PC-3 (cell line): ENCODE data around the gene KCP. TPM values are rescaled to one million over a fixed set of nuclear protein-coding genes. Genes with fewer than 3 reads are reported as not detected.

ENCODE experiments used
- ATAC-seq: fragments of 200-7000 bp; cut with Tn5 transposase; 2 replicates; pipeline ENCODE4 v1.9.1; 2020; ENCODE audit warnings: mild to moderate bottlenecking, moderate library complexity
- BruUV-seq: library from RNA; stranded (reverse); fragments of 400-500 nt; replicated peaks from 2 replicates; lab custom pipeline; 2021; lab: Mats Ljungman, UMichigan
- CTCF ChIA-PET: fragments of 300-600 bp; sonication (Branson Sonifier 250); formaldehyde crosslinking; loops from one replicate; lab custom pipeline; 2022; ENCODE audit warnings: antibody characterized with exemption; lab: Charles Lee
- POLR2A ChIA-PET: fragments of 300-600 bp; sonication (Branson Sonifier 250); formaldehyde crosslinking; loops from one replicate; lab custom pipeline; 2022; ENCODE audit warnings: antibody characterized with exemption; ENCODE audit not compliant: unreplicated experiment; lab: Charles Lee
- DNase-seq: peaks from one replicate; pipeline ENCODE4 v3.0.0-alpha.2; 2015
- H2AFZ ChIP-seq: fragments of 300-600 bp; sonication (generic); 2 replicates; pipeline ENCODE4 v1.6.0; 2016; ENCODE audit warnings: antibody characterized with exemption, low read length
- H3F3A ChIP-seq: fragments of 300-600 bp; sonication (generic); one replicate; pipeline ENCODE4 v1.6.0; 2017; ENCODE audit warnings: antibody characterized with exemption, low read length, control low read depth, mild to moderate bottlenecking; ENCODE audit not compliant: unreplicated experiment
- H3K27ac ChIP-seq: fragments of 300-600 bp; sonication (generic); 2 replicates; pipeline ENCODE4 v1.5.1; 2016; ENCODE audit warnings: mild to moderate bottlenecking, low read length
- H3K27me3 ChIP-seq: fragments of 300-600 bp; sonication (generic); 2 replicates; pipeline ENCODE4 v1.6.1; 2016; ENCODE audit warnings: low read length, mixed read lengths
- H3K36me3 ChIP-seq: fragments of 300-600 bp; sonication (generic); 2 replicates; pipeline ENCODE4 v1.6.1; 2016; ENCODE audit warnings: low read depth, mixed run types, low read length, mixed read lengths
- H3K4me1 ChIP-seq: fragments of 300-600 bp; sonication (generic); 2 replicates; pipeline ENCODE4 v1.5.1; 2016; ENCODE audit warnings: low read length; ENCODE audit not compliant: insufficient read depth
- H3K4me2 ChIP-seq: fragments of 300-600 bp; sonication (generic); 2 replicates; pipeline ENCODE4 v1.6.0; 2016; ENCODE audit warnings: low read length
- H3K4me3 ChIP-seq: fragments of 300-600 bp; sonication (generic); 2 replicates; pipeline ENCODE4 v1.5.1; 2016; ENCODE audit warnings: mild to moderate bottlenecking, low read length, mixed read lengths
- H3K79me2 ChIP-seq: fragments of 300-600 bp; sonication (generic); 2 replicates; pipeline ENCODE4 v1.6.1; 2017; ENCODE audit warnings: low read length, mixed read lengths
- H3K9ac ChIP-seq: fragments of 300-600 bp; sonication (generic); 2 replicates; pipeline ENCODE4 v1.6.0; 2016; ENCODE audit warnings: mild to moderate bottlenecking, low read length
- H3K9me2 ChIP-seq: fragments of 300-600 bp; sonication (generic); replicated peaks from 2 replicates; pipeline ENCODE4 v1.6.1; 2016; ENCODE audit warnings: mixed run types, low read length, mixed read lengths
- H3K9me3 ChIP-seq: fragments of 300-600 bp; sonication (generic); 2 replicates; pipeline ENCODE4 v1.6.1; 2016; ENCODE audit warnings: low read length, mixed read lengths
- H4K20me1 ChIP-seq: fragments of 300-600 bp; sonication (generic); 2 replicates; pipeline ENCODE4 v1.6.1; 2016; ENCODE audit warnings: low read length, mixed read lengths
- EZH2 ChIP-seq: fragments of 300-600 bp; sonication (generic); IDR thresholded peaks from one replicate; pipeline ENCODE4 v1.6.1; 2017; ENCODE audit warnings: antibody characterized with exemption, mild to moderate bottlenecking, low read length; ENCODE audit not compliant: unreplicated experiment
- EZH2phosphoT487 ChIP-seq: fragments of 300-600 bp; sonication (generic); IDR thresholded peaks from 2 replicates; pipeline ENCODE4 v1.6.1; 2018; ENCODE audit warnings: mild to moderate bottlenecking, antibody characterized with exemption, low read length, borderline replicate concordance
- intact Hi-C: fragments of 100-400 bp; cut with micrococcal nuclease; formaldehyde crosslinking; loops from 2 replicates; pipeline ENCODE4 v1.9.0; 2023
- total RNA-seq: library from RNA; depleted of rRNA; stranded (reverse); fragments of >200 nt; gene quantifications from 2 replicates; pipeline ENCODE4 v1.2.3, GENCODE V29; 2014
- TF ChIP-seq, protein P1 (sequence below): fragments of 300-600 bp; sonication (generic); conservative IDR thresholded peaks from 2 replicates; pipeline ENCODE4 v1.5.1; 2017; ENCODE audit warnings: antibody characterized with exemption, low read depth, mild to moderate bottlenecking, low read length

Gene KCP
- total RNA-seq, 1 experiment from 2014 or later = 3.2 TPM

GRCh38 chr7:128827971-128828711 is 82.4 kb downstream of the KCP start:
- Histone ChIP-seq H3K36me3 (no peaks in the 10 kb centered on the region), H4K20me1 (no peaks in the 10 kb centered on the region), H3K9ac (peak overlapping the region; percentile 40; the same call in 1 of the 2 replicates), H3K27ac (peak overlapping the region; percentile 85), H3K79me2 (peaks cover 30% of the 10 kb centered on the region), H3K4me1 (peaks cover 54% of the 10 kb centered on the region), H3K9me2 (no peaks in the 10 kb centered on the region), H3K9me3 (no peaks in the 10 kb centered on the region), H3K4me3 (no peak overlapping the region), H3K4me2 (peak overlapping the region; percentile 58), H3K27me3 (no peaks in the 10 kb centered on the region), H3F3A (no peaks in the 10 kb centered on the region), H2AFZ (peak overlapping the region; percentile 52)
- CTCF ChIA-PET = no interaction called here
- ATAC-seq (peak; percentile 3), DNase-seq (peak; percentile 45)
- intact Hi-C loops = loop anchor here (1.0 kb wide), 1 partner anchor 34 kb away; the partner anchor contains the start of gene ATP6V1F
- no TSS peak for BruUV-seq
- TF ChIP-seq EZH2phosphoT487 (no peak), EZH2 (no peak)
- TF ChIP-seq, protein P1, sequence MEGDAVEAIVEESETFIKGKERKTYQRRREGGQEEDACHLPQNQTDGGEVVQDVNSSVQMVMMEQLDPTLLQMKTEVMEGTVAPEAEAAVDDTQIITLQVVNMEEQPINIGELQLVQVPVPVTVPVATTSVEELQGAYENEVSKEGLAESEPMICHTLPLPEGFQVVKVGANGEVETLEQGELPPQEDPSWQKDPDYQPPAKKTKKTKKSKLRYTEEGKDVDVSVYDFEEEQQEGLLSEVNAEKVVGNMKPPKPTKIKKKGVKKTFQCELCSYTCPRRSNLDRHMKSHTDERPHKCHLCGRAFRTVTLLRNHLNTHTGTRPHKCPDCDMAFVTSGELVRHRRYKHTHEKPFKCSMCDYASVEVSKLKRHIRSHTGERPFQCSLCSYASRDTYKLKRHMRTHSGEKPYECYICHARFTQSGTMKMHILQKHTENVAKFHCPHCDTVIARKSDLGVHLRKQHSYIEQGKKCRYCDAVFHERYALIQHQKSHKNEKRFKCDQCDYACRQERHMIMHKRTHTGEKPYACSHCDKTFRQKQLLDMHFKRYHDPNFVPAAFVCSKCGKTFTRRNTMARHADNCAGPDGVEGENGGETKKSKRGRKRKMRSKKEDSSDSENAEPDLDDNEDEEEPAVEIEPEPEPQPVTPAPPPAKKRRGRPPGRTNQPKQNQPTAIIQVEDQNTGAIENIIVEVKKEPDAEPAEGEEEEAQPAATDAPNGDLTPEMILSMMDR = no peak
- POLR2A ChIA-PET = interaction anchor here (0.9 kb wide), 1 partner anchor 89 kb away, joined by 3 read pairs; the partner anchor contains the start of gene CALU

GRCh38 chr7:128827248-128827958 is 83.1 kb downstream of the KCP start:
- ChIA-PET POLR2A (interaction anchor here (0.9 kb wide), 1 partner anchor 88 kb away, joined by 3 read pairs; the partner anchor contains the start of gene CALU), CTCF (interaction anchor here (1.0 kb wide), 1 partner anchor 14 kb away, joined by 5 read pairs; no protein-coding TSS in a partner anchor)
- Histone ChIP-seq H3K9me3 (no peaks in the 10 kb centered on the region), H3K9ac (peak overlapping the region; percentile 40), H3K27me3 (no peaks in the 10 kb centered on the region), H3K4me2 (peak overlapping the region; percentile 58), H3K79me2 (peaks cover 22% of the 10 kb centered on the region), H3K4me1 (peaks cover 46% of the 10 kb centered on the region), H3F3A (no peaks in the 10 kb centered on the region), H3K4me3 (no peak overlapping the region), H3K9me2 (no peaks in the 10 kb centered on the region), H2AFZ (peak overlapping the region; percentile 52), H3K36me3 (no peaks in the 10 kb centered on the region), H3K27ac (peak overlapping the region; percentile 85), H4K20me1 (no peaks in the 10 kb centered on the region)
- no peak for TF ChIP-seq EZH2
- DNase-seq (peak; percentile 78), ATAC-seq (peak; percentile 66)
- intact Hi-C loops = loop anchor here (1.0 kb wide), 1 partner anchor 35 kb away; the partner anchor contains the start of gene ATP6V1F
- BruUV-seq = no TSS peak

GRCh38 chr7:128826916-128827247 is 83.6 kb downstream of the KCP start:
- H2AFZ ChIP-seq = peak overlapping the region; percentile 52
- TSS peak; percentile 52 for BruUV-seq

More at GRCh38 chr7:128826916-128827247, 83.6 kb downstream of the KCP start:
- no peaks in the 10 kb centered on the region for H3K9me3 ChIP-seq
- no peaks in the 10 kb centered on the region for H3F3A ChIP-seq
- peak overlapping the region; percentile 40; the same call in 1 of the 2 replicates for H3K9ac ChIP-seq
- peaks cover 17% of the 10 kb centered on the region for H3K79me2 ChIP-seq
- H3K27ac ChIP-seq = peak overlapping the region; percentile 85
- no peaks in the 10 kb centered on the region for H4K20me1 ChIP-seq
- DNase-seq (peak; percentile 54), ATAC-seq (no peak)
- ChIA-PET CTCF (interaction anchor here (1.0 kb wide), 1 partner anchor 15 kb away, joined by 5 read pairs; no protein-coding TSS in a partner anchor), POLR2A (interaction anchor here (0.6 kb wide), 1 partner anchor 9 kb away, joined by 6 read pairs; no protein-coding TSS in a partner anchor)
- H3K4me1 ChIP-seq = peaks cover 43% of the 10 kb centered on the region
- no peaks in the 10 kb centered on the region for H3K27me3 ChIP-seq
- TF ChIP-seq, protein P1 = no peak
- no peak for TF ChIP-seq EZH2phosphoT487
- TF ChIP-seq EZH2 = no peak
- H3K36me3 ChIP-seq = no peaks in the 10 kb centered on the region
- H3K4me3 ChIP-seq = no peak overlapping the region
- H3K4me2 ChIP-seq = peak overlapping the region; percentile 58
- intact Hi-C loops = loop anchor here (1.0 kb wide), 1 partner anchor 35 kb away; the partner anchor contains the start of gene ATP6V1F
- H3K9me2 ChIP-seq = no peaks in the 10 kb centered on the region
